ENCODE measurements around the gene SEZ6L2. TPM values are rescaled to one million over a fixed set of nuclear protein-coding genes. Genes with fewer than 3 reads are reported as not detected.
A peak's percentile ranks its signal among the peaks of the same experiment; 100 is the strongest.

The SEZ6L2 gene
- total and polyA plus RNA-seq, 2 experiments from 2014 or later = 18.0 to 71.9 TPM

DNA sequence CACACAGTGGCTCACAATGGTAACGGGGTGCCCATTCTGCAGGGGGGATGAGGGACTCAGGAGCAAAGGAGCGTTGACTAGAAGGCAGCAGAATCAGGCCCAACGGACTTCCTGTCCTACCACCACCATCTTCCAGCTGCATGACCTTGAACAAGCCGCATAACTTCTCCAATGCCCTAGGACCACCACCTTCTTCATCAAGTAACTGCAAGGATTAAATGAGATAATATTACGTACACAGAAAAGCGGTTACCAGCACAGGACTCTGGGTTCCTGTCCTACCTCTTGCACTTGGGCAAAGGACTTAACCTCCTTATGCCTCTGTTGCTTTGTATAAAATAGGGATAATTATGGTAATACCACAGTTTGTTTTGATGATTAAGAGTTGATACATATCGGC, 5.6 kb upstream of the SEZ6L2 start (continued):
- TF ChIP-seq, protein P1, sequence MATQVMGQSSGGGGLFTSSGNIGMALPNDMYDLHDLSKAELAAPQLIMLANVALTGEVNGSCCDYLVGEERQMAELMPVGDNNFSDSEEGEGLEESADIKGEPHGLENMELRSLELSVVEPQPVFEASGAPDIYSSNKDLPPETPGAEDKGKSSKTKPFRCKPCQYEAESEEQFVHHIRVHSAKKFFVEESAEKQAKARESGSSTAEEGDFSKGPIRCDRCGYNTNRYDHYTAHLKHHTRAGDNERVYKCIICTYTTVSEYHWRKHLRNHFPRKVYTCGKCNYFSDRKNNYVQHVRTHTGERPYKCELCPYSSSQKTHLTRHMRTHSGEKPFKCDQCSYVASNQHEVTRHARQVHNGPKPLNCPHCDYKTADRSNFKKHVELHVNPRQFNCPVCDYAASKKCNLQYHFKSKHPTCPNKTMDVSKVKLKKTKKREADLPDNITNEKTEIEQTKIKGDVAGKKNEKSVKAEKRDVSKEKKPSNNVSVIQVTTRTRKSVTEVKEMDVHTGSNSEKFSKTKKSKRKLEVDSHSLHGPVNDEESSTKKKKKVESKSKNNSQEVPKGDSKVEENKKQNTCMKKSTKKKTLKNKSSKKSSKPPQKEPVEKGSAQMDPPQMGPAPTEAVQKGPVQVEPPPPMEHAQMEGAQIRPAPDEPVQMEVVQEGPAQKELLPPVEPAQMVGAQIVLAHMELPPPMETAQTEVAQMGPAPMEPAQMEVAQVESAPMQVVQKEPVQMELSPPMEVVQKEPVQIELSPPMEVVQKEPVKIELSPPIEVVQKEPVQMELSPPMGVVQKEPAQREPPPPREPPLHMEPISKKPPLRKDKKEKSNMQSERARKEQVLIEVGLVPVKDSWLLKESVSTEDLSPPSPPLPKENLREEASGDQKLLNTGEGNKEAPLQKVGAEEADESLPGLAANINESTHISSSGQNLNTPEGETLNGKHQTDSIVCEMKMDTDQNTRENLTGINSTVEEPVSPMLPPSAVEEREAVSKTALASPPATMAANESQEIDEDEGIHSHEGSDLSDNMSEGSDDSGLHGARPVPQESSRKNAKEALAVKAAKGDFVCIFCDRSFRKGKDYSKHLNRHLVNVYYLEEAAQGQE (IDR thresholded peaks at IDR 0.05; ENCODE audit: unreplicated experiment) = no peak
- TF ChIP-seq JUNB (IDR thresholded peaks at IDR 0.05; ENCODE audit: unreplicated experiment) = no peak
- no peak for TF ChIP-seq STAT1 (IDR thresholded peaks at IDR 0.05; ENCODE audit: unreplicated experiment)
- TF ChIP-seq ZNF114 (CRISPR knock-in tag; IDR thresholded peaks at IDR 0.05) = no peak
- no peak for TF ChIP-seq NANOG (IDR thresholded peaks at IDR 0.05; ENCODE audit: borderline replicate concordance)
- TF ChIP-seq, protein P2, sequence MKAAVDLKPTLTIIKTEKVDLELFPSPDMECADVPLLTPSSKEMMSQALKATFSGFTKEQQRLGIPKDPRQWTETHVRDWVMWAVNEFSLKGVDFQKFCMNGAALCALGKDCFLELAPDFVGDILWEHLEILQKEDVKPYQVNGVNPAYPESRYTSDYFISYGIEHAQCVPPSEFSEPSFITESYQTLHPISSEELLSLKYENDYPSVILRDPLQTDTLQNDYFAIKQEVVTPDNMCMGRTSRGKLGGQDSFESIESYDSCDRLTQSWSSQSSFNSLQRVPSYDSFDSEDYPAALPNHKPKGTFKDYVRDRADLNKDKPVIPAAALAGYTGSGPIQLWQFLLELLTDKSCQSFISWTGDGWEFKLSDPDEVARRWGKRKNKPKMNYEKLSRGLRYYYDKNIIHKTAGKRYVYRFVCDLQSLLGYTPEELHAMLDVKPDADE (IDR thresholded peaks at IDR 0.05) = no peak

DNA sequence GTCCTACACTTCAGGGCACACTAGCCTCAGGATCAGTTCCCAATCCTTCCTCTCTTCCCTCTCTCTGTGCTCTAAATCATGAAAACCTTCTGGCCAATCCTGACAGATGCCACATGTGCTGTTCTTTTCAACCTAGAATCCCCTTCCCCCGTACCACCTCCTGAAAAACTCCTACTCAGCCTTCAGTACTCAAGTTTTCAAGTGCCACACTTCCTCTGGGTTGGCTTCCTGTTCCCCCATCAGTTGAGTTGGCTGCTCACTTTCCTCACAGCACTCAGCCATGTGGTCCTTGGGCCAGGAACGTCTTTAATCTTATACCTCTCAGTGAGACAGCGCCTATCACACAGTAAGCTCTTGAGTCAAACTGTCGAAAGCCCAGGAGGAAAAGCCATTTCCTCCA, 4.2 kb upstream of the SEZ6L2 start:
- Histone ChIP-seq H3K27ac (ENCODE audit: low read depth) (no peak overlapping the region), H3K4me1 (ENCODE audit: insufficient read depth) (peaks cover 10% of the 10 kb centered on the region), H3F3A (replicated peaks; ENCODE audit: low read depth) (0 out of 2 replicates have a peak, but pooled peaks cover 6% of the 10 kb centered on the region), H4K20me1 (replicated peaks; ENCODE audit: insufficient read depth) (peaks cover 6% of the 10 kb centered on the region; the same call in 1 of the 2 replicates), H3K27me3 (ENCODE audit: insufficient read depth) (no peaks in the 10 kb centered on the region), H3K9me2 (ENCODE audit: insufficient read depth) (no peaks in the 10 kb centered on the region), H3K79me2 (replicated peaks; ENCODE audit: insufficient read depth) (peaks cover 14% of the 10 kb centered on the region; the same call in 1 of the 2 replicates), H3K4me2 (no peak overlapping the region), H2AFZ (no peak overlapping the region), H3K36me3 (ENCODE audit: insufficient read depth) (no peaks in the 10 kb centered on the region), H3K4me3 (no peak overlapping the region)
- DNase-seq (ENCODE audit: low spot score) (no peak), ATAC-seq (no peak)
- Mint-ChIP-seq H3K36me3 (ENCODE audit: low read depth) (peaks cover 15% of the 10 kb centered on the region), H3K4me1 (peaks cover 21% of the 10 kb centered on the region), H3K27ac (no peak overlapping the region; the same call in 1 of the 2 replicates), H3K9me3 (no peaks in the 10 kb centered on the region), H3K4me3 (peak overlapping the region; percentile 9; the same call in 1 of the 3 replicates), H3K27me3 (ENCODE audit: insufficient read depth, low read depth, poor library complexity) (peaks cover 17% of the 10 kb centered on the region)
- no peak for TF ChIP-seq CTCF (conservative IDR thresholded peaks at IDR 0.05; ENCODE audit: low read depth in 2 of 2)
- no peak for TF ChIP-seq ZNF462 (CRISPR knock-in tag; IDR thresholded peaks at IDR 0.05)
- no peak for TF ChIP-seq NANOG (IDR thresholded peaks at IDR 0.05; ENCODE audit: borderline replicate concordance)
- no peak for TF ChIP-seq STAT1 (IDR thresholded peaks at IDR 0.05; ENCODE audit: unreplicated experiment)
- no peak for TF ChIP-seq POLR2AphosphoS5 (IDR thresholded peaks at IDR 0.05; ENCODE audit: low read depth)

Data from GM23338 (cell line).